GM12878 (cell line): ENCODE measurements around the gene CSHL1. TPM values are rescaled to one million over a fixed set of nuclear protein-coding genes. Genes with fewer than 3 reads are reported as not detected.

Experiments used
- ATAC-seq: fragments of 200-7000 bp; cut with Tn5 transposase; 3 replicates; pipeline ENCODE4 v1.9.1; 2020; ENCODE audit warnings: mild to moderate bottlenecking, moderate library complexity
- BruUV-seq: library from RNA; stranded (reverse); fragments of 400-500 nt; replicated peaks from 2 replicates; lab custom pipeline; 2021; lab: Mats Ljungman, UMichigan
- CTCF ChIA-PET: fragments of 300-600 bp; sonication (Branson Sonifier 250); formaldehyde crosslinking; extraction: SDS; loops from one replicate; lab custom pipeline; 2021; ENCODE audit warnings: inconsistent platforms; lab: Yijun Ruan, JAX
- POLR2A ChIA-PET: fragments of 350-600 bp; formaldehyde crosslinking; extraction: SDS; loops from one replicate; lab custom pipeline; 2021; ENCODE audit warnings: inconsistent platforms; lab: Charles Lee
- RAD21 ChIA-PET: fragments of 300-600 bp; sonication (Branson Sonifier 250); formaldehyde crosslinking; loops from one replicate; lab custom pipeline; 2023; ENCODE audit warnings: antibody characterized with exemption; ENCODE audit not compliant: unreplicated experiment; lab: Charles Lee
- SMC1A ChIA-PET: fragments of 300-600 bp; sonication (Branson Sonifier 250); formaldehyde crosslinking; loops from one replicate; lab custom pipeline; 2023; ENCODE audit not compliant: unreplicated experiment, uncharacterized antibody; lab: Charles Lee
- DNase-seq: peaks from one replicate; pipeline ENCODE4 v3.0.0-alpha.2; 2011; ENCODE audit warnings: low read depth, low spot score
- FAIRE-seq: peaks from 3 replicates; lab custom pipeline; 2011; peaks lifted over from hg19 to GRCh38; lab: Jason Lieb, UNC
- H2AFZ ChIP-seq: 2 replicates; pipeline ENCODE4 v1.6.0; 2011; ENCODE audit warnings: low read depth, low read length, control low read depth; ENCODE audit not compliant: control insufficient read depth
- H3K27ac ChIP-seq: 2 replicates; pipeline ENCODE4 v1.5.1; 2011; ENCODE audit warnings: control low read depth; ENCODE audit not compliant: control insufficient read depth, insufficient read depth
- H3K27me3 ChIP-seq, 2 experiments: replicated peaks in 1 of 2; 2 replicates each; pipeline versions ENCODE4 v1.6.0 to v1.6.1; 2011; ENCODE audit warnings: low read length in 1 of 2; ENCODE audit not compliant: control insufficient read depth in 2 of 2, insufficient read depth in 2 of 2
- H3K36me3 ChIP-seq, 2 experiments: 2 replicates each; pipeline ENCODE4 v1.5.1; 2011; ENCODE audit warnings: low read length in 1 of 2; ENCODE audit not compliant: control insufficient read depth in 2 of 2, insufficient read depth in 2 of 2
- H3K4me1 ChIP-seq: 2 replicates; pipeline ENCODE4 v1.6.1; 2011; ENCODE audit warnings: mild to moderate bottlenecking, low read length, moderate library complexity, mixed read lengths; ENCODE audit not compliant: control insufficient read depth, insufficient read depth
- H3K4me2 ChIP-seq: 2 replicates; pipeline ENCODE4 v1.6.0; 2011; ENCODE audit warnings: control low read depth; ENCODE audit not compliant: control insufficient read depth, insufficient read depth
- H3K4me3 ChIP-seq: fragments of 200-600 bp; sonication (generic); 2 replicates; pipeline ENCODE4 v1.5.1; 2016
- H3K79me2 ChIP-seq: 2 replicates; pipeline ENCODE4 v1.6.0; 2011; ENCODE audit warnings: low read length; ENCODE audit not compliant: control insufficient read depth, insufficient read depth
- H3K9ac ChIP-seq: 2 replicates; pipeline ENCODE4 v1.8.0; 2011; ENCODE audit warnings: low read length, control low read depth, mixed read lengths; ENCODE audit not compliant: control insufficient read depth, insufficient read depth
- H3K9me3 ChIP-seq: replicated peaks from 3 replicates; pipeline ENCODE4 v1.5.1; 2011; ENCODE audit warnings: mild to moderate bottlenecking, low read length; ENCODE audit not compliant: control insufficient read depth, insufficient read depth
- H4K20me1 ChIP-seq: 2 replicates; pipeline ENCODE4 v1.6.0; 2011; ENCODE audit not compliant: control insufficient read depth, insufficient read depth
- CEBPZ ChIP-seq: fragments of 150-350 bp; IDR thresholded peaks from 2 replicates; pipeline ENCODE4 v1.6.1; 2016; ENCODE audit warnings: low read depth, low read length
- EP300 ChIP-seq, 2 experiments: fragments of 150-350 bp in 1 of 2; IDR thresholded peaks; 2 replicates each; pipeline ENCODE4 v1.6.1; 2011 to 2012; ENCODE audit warnings: low read depth in 2 of 2, low read length in 2 of 2, borderline replicate concordance in 1 of 2, improper control_type of control experiment in 1 of 2, inconsistent platforms in 1 of 2; ENCODE audit not compliant: control insufficient read depth in 1 of 2
- HDAC6 ChIP-seq: fragments of 200-600 bp; sonication (generic); IDR thresholded peaks from one replicate; pipeline ENCODE4 v1.8.0; 2017; ENCODE audit warnings: antibody characterized with exemption; ENCODE audit not compliant: unreplicated experiment
- KDM1A ChIP-seq: fragments of 200-600 bp; sonication (generic); IDR thresholded peaks from 2 replicates; pipeline ENCODE4 v1.6.1; 2016; ENCODE audit warnings: borderline replicate concordance
- NFXL1 ChIP-seq: fragments of 450-650 bp; IDR thresholded peaks from 2 replicates; pipeline ENCODE4 v1.6.1; 2017; ENCODE audit warnings: antibody characterized with exemption, mild to moderate bottlenecking, borderline replicate concordance
- RAD21 ChIP-seq: IDR thresholded peaks from 2 replicates; pipeline ENCODE4 v1.6.1; 2011; ENCODE audit warnings: mild to moderate bottlenecking, low read depth, low read length, moderate library complexity; ENCODE audit not compliant: insufficient read depth
- RUNX3 ChIP-seq: IDR thresholded peaks from 2 replicates; pipeline ENCODE4 v1.6.1; 2012; ENCODE audit warnings: low read length, inconsistent platforms
- SMC3 ChIP-seq: IDR thresholded peaks from 2 replicates; pipeline ENCODE4 v1.6.1; 2011; ENCODE audit warnings: low read length, improper control_type of control experiment, borderline replicate concordance
- STAT1 ChIP-seq: fragments of 450-650 bp; conservative IDR thresholded peaks from 2 replicates; pipeline ENCODE4 v1.6.1; 2014; ENCODE audit warnings: antibody characterized with exemption, mild to moderate bottlenecking
- TCF12 ChIP-seq: IDR thresholded peaks from 2 replicates; pipeline ENCODE4 v1.6.1; 2011; ENCODE audit warnings: low read depth, mild to moderate bottlenecking, low read length
- WGBS: methylation state at CpG from one replicate; pipeline ENCODE4 v1.1.6; 2016; ENCODE audit warnings: low lambda C conversion rate; ENCODE audit not compliant: insufficient replicate concordance, insufficient coverage; ENCODE audit errors: missing lambda C conversion rate; 5-methylcytosine and 5-hydroxymethylcytosine counted together
- in situ Hi-C: fragments of 300-500 bp; cut with MboI; formaldehyde crosslinking; loops from 9 replicates; pipeline ENCODE4 v1.14.3; 2018; ENCODE audit warnings: mixed read lengths
- intact Hi-C: fragments of 100-400 bp; cut with micrococcal nuclease; formaldehyde crosslinking; loops from one replicate; pipeline ENCODE4 v1.14.2; 2022; ENCODE audit not compliant: unreplicated experiment
- polyA plus RNA-seq, 11 experiments: library from polyadenylated mRNA; depleted of rRNA in 4 of 11; unstranded in 6 of 11; stranded (reverse) in 5 of 11; fragments of >200 nt; fragmentation: Nextera tagmentation in 4 of 11; fragmentation: Illumina TruSeq in 1 of 11; extraction: Ambion mirVana in 4 of 11; extraction: Trizol in 1 of 11; gene quantifications; 1 replicate in 1 of 11; 2 replicates in 10 of 11; pipeline versions ENCODE4 v1.2.1 to v1.2.3, GENCODE V29; 2011 to 2016; ENCODE audit warnings: inconsistent platforms in 2 of 11, missing spikeins in 2 of 11, low read depth in 1 of 11
- total RNA-seq, 4 experiments: library from RNA; depleted of rRNA in 3 of 4; stranded (reverse); fragments of >200 nt in 3 of 4; fragmentation: Illumina TruSeq in 1 of 4; extraction: Trizol in 1 of 4; gene quantifications; 2 replicates each; pipeline versions ENCODE4 v1.2.1 to v1.2.3, GENCODE V29; 2013 to 2021
- TF ChIP-seq, protein P1 (sequence below): fragments of 450-650 bp; IDR thresholded peaks from 2 replicates; pipeline ENCODE4 v1.6.1; 2016; ENCODE audit warnings: mild to moderate bottlenecking
- TF ChIP-seq, protein P2 (sequence below): fragments of 450-650 bp; IDR thresholded peaks from 2 replicates; pipeline ENCODE4 v1.6.1; 2017; ENCODE audit warnings: mild to moderate bottlenecking, low read depth, inconsistent platforms; ENCODE audit not compliant: poor library complexity, severe bottlenecking

The CSHL1 gene
- total and polyA plus RNA-seq, 10 of the 15 experiments (the other 5 are each of a cell fraction or from before 2014, with no cell fraction given): not detected

GRCh38 chr17:63950940-63951907 is 40.2 kb upstream of the CSHL1 start:
- FAIRE-seq (peak; percentile 71), DNase-seq (no peak), ATAC-seq (peak; percentile 44)
- RAD21 ChIA-PET: interaction anchor here (0.6 to 7.8 kb wide), 20 partner anchors 10 to 246 kb away, joined by 3 to 97 read pairs (median 4); partner anchors contain the start of genes CD79B, GH1 and ICAM2
- 62% methylated on average over 25 of the region's 29 CpGs for WGBS
- CTCF ChIA-PET: interaction anchor here (0.5 to 11.0 kb wide), 24 partner anchors 10 to 329 kb away, joined by 3 to 315 read pairs (median 4); partner anchors contain the start of genes CD79B, CSHL1, GH1 and ICAM2
- POLR2A ChIA-PET: interaction anchor here (1.7 kb wide), 1 partner anchor 32 kb away, joined by 8 read pairs; no protein-coding TSS in a partner anchor
- no peaks in the 10 kb centered on the region for H3K27me3 ChIP-seq
- no peak overlapping the region for H2AFZ ChIP-seq
- H3K79me2 ChIP-seq: no peaks in the 10 kb centered on the region
- intact Hi-C loops: loop anchor here (1.0 to 5.0 kb wide), 2 partner anchors 32 to 66 kb away; no protein-coding TSS in a partner anchor
- no peaks in the 10 kb centered on the region for H4K20me1 ChIP-seq
- peaks cover 24% of the 10 kb centered on the region for H3K4me1 ChIP-seq
- H3K4me3 ChIP-seq: no peak overlapping the region
- H3K9ac ChIP-seq: no peak overlapping the region
- SMC1A ChIA-PET: interaction anchor here (0.6 to 9.9 kb wide), 21 partner anchors 17 to 331 kb away, joined by 3 to 155 read pairs (median 4); partner anchors contain the start of genes CD79B, CSHL1, GH1 and ICAM2
- H3K9me3 ChIP-seq: no peaks in the 10 kb centered on the region
- H3K36me3 ChIP-seq: no peaks in the 10 kb centered on the region
- no TSS peak for BruUV-seq
- in situ Hi-C loops: no loop called here
- H3K27ac ChIP-seq: no peak overlapping the region
- H3K4me2 ChIP-seq: no peak overlapping the region
- TF ChIP-seq, protein P1, sequence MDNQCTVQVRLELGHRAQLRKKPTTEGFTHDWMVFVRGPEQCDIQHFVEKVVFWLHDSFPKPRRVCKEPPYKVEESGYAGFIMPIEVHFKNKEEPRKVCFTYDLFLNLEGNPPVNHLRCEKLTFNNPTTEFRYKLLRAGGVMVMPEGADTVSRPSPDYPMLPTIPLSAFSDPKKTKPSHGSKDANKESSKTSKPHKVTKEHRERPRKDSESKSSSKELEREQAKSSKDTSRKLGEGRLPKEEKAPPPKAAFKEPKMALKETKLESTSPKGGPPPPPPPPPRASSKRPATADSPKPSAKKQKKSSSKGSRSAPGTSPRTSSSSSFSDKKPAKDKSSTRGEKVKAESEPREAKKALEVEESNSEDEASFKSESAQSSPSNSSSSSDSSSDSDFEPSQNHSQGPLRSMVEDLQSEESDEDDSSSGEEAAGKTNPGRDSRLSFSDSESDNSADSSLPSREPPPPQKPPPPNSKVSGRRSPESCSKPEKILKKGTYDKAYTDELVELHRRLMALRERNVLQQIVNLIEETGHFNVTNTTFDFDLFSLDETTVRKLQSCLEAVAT: no peak
- TF ChIP-seq RUNX3: peak; percentile 32; the same call in 1 of the 2 replicates
- 0 out of 2 replicates have a peak, but pooled peaks have one; percentile 23 for TF ChIP-seq STAT1
- TF ChIP-seq, protein P2, sequence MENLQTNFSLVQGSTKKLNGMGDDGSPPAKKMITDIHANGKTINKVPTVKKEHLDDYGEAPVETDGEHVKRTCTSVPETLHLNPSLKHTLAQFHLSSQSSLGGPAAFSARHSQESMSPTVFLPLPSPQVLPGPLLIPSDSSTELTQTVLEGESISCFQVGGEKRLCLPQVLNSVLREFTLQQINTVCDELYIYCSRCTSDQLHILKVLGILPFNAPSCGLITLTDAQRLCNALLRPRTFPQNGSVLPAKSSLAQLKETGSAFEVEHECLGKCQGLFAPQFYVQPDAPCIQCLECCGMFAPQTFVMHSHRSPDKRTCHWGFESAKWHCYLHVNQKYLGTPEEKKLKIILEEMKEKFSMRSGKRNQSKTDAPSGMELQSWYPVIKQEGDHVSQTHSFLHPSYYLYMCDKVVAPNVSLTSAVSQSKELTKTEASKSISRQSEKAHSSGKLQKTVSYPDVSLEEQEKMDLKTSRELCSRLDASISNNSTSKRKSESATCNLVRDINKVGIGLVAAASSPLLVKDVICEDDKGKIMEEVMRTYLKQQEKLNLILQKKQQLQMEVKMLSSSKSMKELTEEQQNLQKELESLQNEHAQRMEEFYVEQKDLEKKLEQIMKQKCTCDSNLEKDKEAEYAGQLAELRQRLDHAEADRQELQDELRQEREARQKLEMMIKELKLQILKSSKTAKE: no peak
- TF ChIP-seq SMC3: peak; percentile 75
- no peak for TF ChIP-seq CEBPZ
- peak; percentile 69 for TF ChIP-seq RAD21
- TF ChIP-seq HDAC6: no peak
- TF ChIP-seq EP300 (IDR thresholded peaks at IDR 0.05; ENCODE audit: borderline replicate concordance in 1 of 2, control insufficient read depth in 1 of 2, low read depth in 2 of 2, low read length in 2 of 2): no peak
- TF ChIP-seq NFXL1: no peak
- TF ChIP-seq KDM1A: no peak
- TF ChIP-seq TCF12: 0 out of 2 replicates have a peak, but pooled peaks have one; percentile 12
